ENCODE data around the gene TTC33.

GRCh38 chr5:40568548-40568947 is 187.2 kb downstream of the TTC33 start:
- TF ChIP-seq ZNF274 (IDR thresholded peaks at IDR 0.05; ENCODE audit: low read depth, low read length) (no peak), YY1 (IDR thresholded peaks at IDR 0.05; ENCODE audit: insufficient read depth, insufficient read length) (no peak), SUZ12 (IDR thresholded peaks at IDR 0.05; ENCODE audit: extremely low read depth, insufficient read depth, insufficient read length) (no peak)

Measured in NT2/D1 (cell line).